Measurements from ENCODE around the gene RPL19.
A peak's percentile ranks its signal among the peaks of the same experiment; 100 is the strongest.

RPL19 gene

GRCh38 chr17:39170109-39170508 is 30.0 kb upstream of the RPL19 start:
- no peak overlapping the region for H3K27ac ChIP-seq
- no peak overlapping the region for H3K4me3 ChIP-seq

DNA sequence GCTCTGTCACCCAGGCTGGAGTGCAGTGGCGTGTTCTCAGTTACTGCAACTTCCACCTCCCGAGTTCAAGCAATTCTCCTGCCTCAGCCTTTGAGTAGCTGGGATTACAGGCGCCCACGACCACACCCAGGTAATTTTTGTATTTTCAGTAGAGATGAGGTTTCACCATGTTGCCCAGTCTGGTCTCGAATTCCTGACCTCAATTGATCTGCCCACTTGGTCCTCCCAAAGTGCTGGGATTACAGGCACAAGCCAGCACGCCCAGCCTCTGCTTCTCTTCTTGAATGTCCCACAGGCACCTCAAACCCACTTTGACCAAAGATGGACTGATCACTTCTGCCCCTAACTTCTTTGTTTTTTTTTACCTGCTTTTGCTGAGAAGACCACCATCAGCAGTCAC is 29.5 kb upstream of the RPL19 start:
- Histone ChIP-seq H3K27ac (no peak overlapping the region), H3K4me3 (no peak overlapping the region)

DNA sequence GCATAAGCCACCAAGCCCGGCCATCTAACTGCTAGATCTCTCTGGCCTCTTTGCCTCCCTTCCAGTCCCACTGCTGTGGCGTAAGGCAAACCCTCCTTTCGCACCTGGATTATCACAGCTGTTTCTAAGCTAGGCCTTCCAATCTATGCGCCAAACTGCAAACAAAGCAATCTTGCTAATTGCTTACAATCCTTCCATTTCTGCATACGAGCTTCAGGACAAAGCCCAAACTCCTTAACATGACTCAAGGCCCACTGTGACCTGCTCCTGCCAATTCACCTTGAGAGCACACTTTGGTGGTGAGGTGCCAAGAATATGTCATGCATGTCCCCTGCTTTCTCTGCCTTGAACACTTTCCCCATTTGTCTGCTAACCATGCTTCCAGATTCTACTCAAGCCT is 28.1 kb upstream of the RPL19 start:
- Histone ChIP-seq H3K4me3 (no peak overlapping the region), H3K27ac (no peak overlapping the region)

GRCh38 chr17:39173080-39173479 is 27.0 kb upstream of the RPL19 start:
- Histone ChIP-seq H3K4me3 (no peak overlapping the region), H3K27ac (no peak overlapping the region)

- H3K27ac ChIP-seq: no peak overlapping the region
- H3K4me3 ChIP-seq: no peak overlapping the region
Measured at GRCh38 chr17:39173526-39174274, 26.4 kb upstream of the RPL19 start.

- Histone ChIP-seq H3K27ac (no peak overlapping the region), H3K4me3 (no peak overlapping the region)
Measured at GRCh38 chr17:39174920-39175694, 25.0 kb upstream of the RPL19 start.

GRCh38 chr17:39175695-39176093 is 24.4 kb upstream of the RPL19 start:
- H3K4me3 ChIP-seq: no peak overlapping the region
- no peak overlapping the region for H3K27ac ChIP-seq

DNA sequence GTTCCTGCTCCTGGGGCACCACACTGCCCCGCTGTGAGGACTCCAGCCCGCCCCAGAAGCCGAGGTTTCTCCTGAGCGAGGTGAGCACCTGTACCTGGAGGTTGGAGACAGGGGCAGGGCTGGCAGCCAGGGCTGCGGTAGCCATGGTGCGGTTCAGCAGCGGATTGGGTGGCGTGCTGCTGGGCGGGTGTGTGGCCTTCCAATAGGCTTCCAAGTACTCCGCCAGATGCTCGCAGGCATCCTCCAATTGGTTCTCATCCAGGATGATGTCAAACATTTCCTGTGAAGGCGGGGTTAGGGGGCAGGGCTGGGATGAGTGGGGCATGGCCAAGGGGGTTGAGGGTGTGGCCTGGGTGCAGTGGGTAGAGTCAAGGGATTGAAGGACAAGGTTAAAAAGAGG is 22.8 kb upstream of the RPL19 start:
- H3K27ac ChIP-seq: no peak overlapping the region
- H3K4me3 ChIP-seq: no peak overlapping the region

GRCh38 chr17:39178536-39178935 is 21.5 kb upstream of the RPL19 start:
- H3K4me3 ChIP-seq: no peak overlapping the region
- peak overlapping the region in 3 of 21 experiments; percentile 5 to 62 (median 17) for H3K27ac ChIP-seq

DNA sequence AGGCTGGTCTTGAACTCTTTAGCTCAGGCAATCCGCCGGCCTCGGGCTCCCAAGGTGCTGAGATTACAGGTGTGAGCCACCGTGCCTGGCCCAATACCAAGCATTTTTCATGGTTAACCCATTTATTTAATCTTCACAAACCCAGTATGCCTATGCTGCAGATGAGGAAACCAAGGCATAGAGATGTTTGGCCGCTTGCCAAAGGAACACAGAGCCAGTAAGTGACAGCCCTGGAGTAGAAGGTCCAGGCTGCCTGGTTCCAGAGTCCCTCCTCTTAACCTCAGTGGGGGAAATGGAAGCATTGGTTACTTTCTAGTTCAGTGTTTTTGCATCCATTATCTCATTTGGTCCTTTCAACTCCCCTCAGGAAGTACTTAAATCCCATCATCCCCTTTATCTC is 18.8 kb upstream of the RPL19 start:
- Histone ChIP-seq H3K27ac (no peak overlapping the region), H3K4me3 (no peak overlapping the region)

DNA sequence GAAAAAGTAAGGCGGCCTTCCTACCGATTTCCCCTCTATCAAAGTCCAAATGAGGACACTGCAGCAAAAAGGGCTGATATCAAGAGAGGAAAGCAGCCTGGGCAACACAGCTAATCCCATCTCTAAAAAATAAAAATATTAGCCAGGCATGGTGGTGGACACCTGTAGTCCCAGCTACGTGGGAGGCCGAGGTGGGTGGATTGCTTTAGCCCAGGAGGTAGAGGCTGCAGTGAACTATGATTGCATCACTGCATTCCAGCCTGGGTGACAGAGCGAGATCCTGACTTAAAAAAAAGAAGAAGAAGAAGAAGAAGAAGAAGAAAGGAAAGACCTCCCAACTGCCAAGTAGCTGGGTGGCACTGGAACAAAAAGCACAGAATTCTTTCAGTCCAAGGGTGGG is 17.0 kb upstream of the RPL19 start:
- Histone ChIP-seq H3K27ac (no peak overlapping the region), H3K4me3 (no peak overlapping the region)

- Histone ChIP-seq H3K27ac (no peak overlapping the region), H3K4me3 (no peak overlapping the region)
Measured at GRCh38 chr17:39183720-39184119, 16.4 kb upstream of the RPL19 start.

DNA sequence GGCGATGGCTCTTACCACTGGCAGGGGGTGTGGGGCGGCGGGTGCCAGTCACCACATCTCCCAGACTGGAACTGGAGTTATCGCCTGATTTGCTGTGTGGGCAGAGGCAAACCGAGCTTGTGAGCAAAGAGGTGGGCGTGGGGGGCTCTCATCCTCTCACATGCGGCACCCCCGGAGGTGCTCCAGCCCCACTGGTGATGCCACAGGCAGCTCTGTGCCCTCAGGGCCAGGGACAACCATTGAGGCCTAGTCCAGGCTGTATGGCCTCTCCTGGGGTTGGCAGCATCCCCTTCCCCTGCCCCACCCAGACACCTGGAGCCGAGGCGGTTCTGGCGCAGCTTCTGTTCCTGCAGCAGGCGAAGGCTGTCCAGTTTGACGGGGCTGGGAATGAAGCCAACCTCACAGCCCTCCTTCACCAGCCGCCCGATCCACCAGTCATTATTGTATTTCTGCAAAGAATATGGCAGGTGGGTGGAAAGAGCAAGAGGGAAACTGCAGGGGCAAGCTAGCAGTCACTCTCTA is 13.5 kb upstream of the RPL19 start:
- no peak overlapping the region for H3K27ac ChIP-seq
- no peak overlapping the region for H3K4me3 ChIP-seq

GRCh38 chr17:39187152-39187830 is 12.8 kb upstream of the RPL19 start:
- H3K27ac ChIP-seq: no peak overlapping the region

DNA sequence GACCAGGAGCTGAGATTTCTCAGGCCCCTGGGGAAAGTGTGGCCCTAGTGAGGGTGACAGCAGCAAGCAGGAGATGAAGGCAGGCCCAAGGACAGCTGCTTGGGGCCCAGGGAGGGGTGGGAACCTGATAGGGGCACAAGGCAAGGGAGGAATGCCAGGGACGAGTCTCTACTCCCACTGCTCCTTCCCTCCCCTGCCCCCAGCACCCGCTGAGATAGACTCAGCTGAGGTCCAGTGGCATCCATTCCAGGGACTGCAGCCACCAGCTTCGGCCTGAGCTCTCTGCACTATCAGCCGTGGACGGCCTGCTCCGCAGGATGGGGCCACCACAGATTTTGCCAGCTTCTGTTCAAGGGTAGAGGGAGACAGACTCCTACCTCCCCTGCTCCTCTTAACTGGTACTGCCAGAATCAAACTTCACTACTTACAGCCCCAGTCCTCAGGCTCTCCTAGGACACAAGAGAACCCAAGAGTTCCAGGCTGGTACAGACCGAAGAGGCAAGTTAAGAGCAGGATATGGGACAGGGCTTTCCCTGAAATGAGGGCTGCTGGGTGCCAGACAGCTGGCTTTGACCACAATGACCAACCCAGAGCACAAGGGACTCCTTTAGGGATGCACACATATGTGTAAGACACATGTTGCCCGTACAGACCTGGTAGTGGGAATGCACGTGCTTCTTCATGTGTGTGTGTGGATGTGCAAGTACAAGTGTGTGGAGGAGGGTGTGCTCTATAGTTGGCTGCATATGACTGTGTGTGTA is 8.2 kb upstream of the RPL19 start:
- Histone ChIP-seq H3K27ac (no peak overlapping the region), H3K4me3 (no peak overlapping the region)

More at GRCh38 chr17:39187152-39187830, 12.8 kb upstream of the RPL19 start:
- no peak overlapping the region for H3K4me3 ChIP-seq

- no peak overlapping the region for H3K4me3 ChIP-seq
- H3K27ac ChIP-seq: no peak overlapping the region
Measured at GRCh38 chr17:39192901-39193300, 7.2 kb upstream of the RPL19 start.

DNA sequence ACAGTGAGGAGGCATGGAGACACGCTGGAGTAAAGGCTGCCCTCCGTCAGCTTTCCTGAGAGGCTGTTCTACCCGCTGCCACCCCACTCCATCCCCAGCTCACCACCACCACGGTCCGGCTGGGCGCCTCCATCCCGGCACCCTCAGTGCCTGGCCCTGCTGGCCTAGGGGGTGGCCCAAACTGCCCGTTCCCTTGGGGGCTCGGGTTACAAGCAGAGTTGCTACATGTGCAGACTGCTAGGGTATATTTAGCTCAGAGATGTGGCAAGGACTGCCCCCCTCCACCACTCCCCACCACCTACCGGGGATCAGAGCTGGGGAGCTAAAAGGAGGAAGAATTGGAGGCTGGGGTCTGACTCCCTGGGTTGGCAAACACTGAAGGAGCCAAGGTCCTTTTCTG is 6.7 kb upstream of the RPL19 start:
- Histone ChIP-seq H3K27ac (no peak overlapping the region), H3K4me3 (no peak overlapping the region)

GRCh38 chr17:39194089-39194984 is 5.7 kb upstream of the RPL19 start:
- no peak overlapping the region for H3K4me3 ChIP-seq
- peak overlapping the region in 6 of 21 experiments; percentile 14 to 100 (median 68) for H3K27ac ChIP-seq
